ENCODE results near the gene CAMTA1.
A peak's percentile ranks its signal among the peaks of the same experiment; 100 is the strongest.

Gene CAMTA1

GRCh38 chr1:7389201-7389905, 604.1 kb downstream of the CAMTA1 start:
- H3K9me3 ChIP-seq (ENCODE audit: control insufficient read depth, insufficient read depth, low read depth, low read length) = no peaks in the 10 kb centered on the region
- no peaks in the 10 kb centered on the region for H3K27me3 ChIP-seq (ENCODE audit: control insufficient read depth, insufficient read depth, low read length)
- no peak overlapping the region for H3K9ac ChIP-seq (ENCODE audit: low read length)
- H3K4me3 ChIP-seq (ENCODE audit: low read depth, low read length) = no peak overlapping the region
- H3K4me1 ChIP-seq (ENCODE audit: control insufficient read depth, insufficient read depth, low read length) = peaks cover 16% of the 10 kb centered on the region; the same call in 1 of the 2 replicates
- no peaks in the 10 kb centered on the region for H3K36me3 ChIP-seq (ENCODE audit: control insufficient read depth, insufficient read depth, low read length)
- H3K27ac ChIP-seq (ENCODE audit: low read depth, low read length) = no peak overlapping the region

GRCh38 chr1:7389906-7390603, 604.8 kb downstream of the CAMTA1 start:
- Histone ChIP-seq H3K4me1 (ENCODE audit: control insufficient read depth, insufficient read depth, low read length) (peaks cover 16% of the 10 kb centered on the region; the same call in 1 of the 2 replicates), H3K9ac (ENCODE audit: low read length) (no peak overlapping the region), H3K9me3 (ENCODE audit: control insufficient read depth, insufficient read depth, low read depth, low read length) (peaks cover 1% of the 10 kb centered on the region; the same call in 1 of the 2 replicates), H3K27ac (ENCODE audit: low read depth, low read length) (no peak overlapping the region), H3K4me3 (ENCODE audit: low read depth, low read length) (no peak overlapping the region), H3K27me3 (ENCODE audit: control insufficient read depth, insufficient read depth, low read length) (no peaks in the 10 kb centered on the region), H3K36me3 (ENCODE audit: control insufficient read depth, insufficient read depth, low read length) (no peaks in the 10 kb centered on the region)

GRCh38 chr1:7390604-7391000, 605.3 kb downstream of the CAMTA1 start:
- peaks cover 7% of the 10 kb centered on the region; the same call in 1 of the 2 replicates for H3K9me3 ChIP-seq (ENCODE audit: control insufficient read depth, insufficient read depth, low read depth, low read length)
- H3K27ac ChIP-seq (ENCODE audit: low read depth, low read length) = no peak overlapping the region
- H3K36me3 ChIP-seq (ENCODE audit: control insufficient read depth, insufficient read depth, low read length) = no peaks in the 10 kb centered on the region
- no peak overlapping the region for H3K9ac ChIP-seq (ENCODE audit: low read length)
- H3K4me1 ChIP-seq (ENCODE audit: control insufficient read depth, insufficient read depth, low read length) = peaks cover 16% of the 10 kb centered on the region; the same call in 1 of the 2 replicates
- H3K4me3 ChIP-seq (ENCODE audit: low read depth, low read length) = no peak overlapping the region
- H3K27me3 ChIP-seq (ENCODE audit: control insufficient read depth, insufficient read depth, low read length) = no peaks in the 10 kb centered on the region

- no peak overlapping the region for H3K4me3 ChIP-seq (ENCODE audit: low read depth, low read length)
- H3K9ac ChIP-seq (ENCODE audit: low read length) = no peak overlapping the region
- no peaks in the 10 kb centered on the region for H3K27me3 ChIP-seq (ENCODE audit: control insufficient read depth, insufficient read depth, low read length)
- no peaks in the 10 kb centered on the region for H3K36me3 ChIP-seq (ENCODE audit: control insufficient read depth, insufficient read depth, low read length)
- no peak overlapping the region for H3K27ac ChIP-seq (ENCODE audit: low read depth, low read length)
- H3K9me3 ChIP-seq (ENCODE audit: control insufficient read depth, insufficient read depth, low read depth, low read length) = peaks cover 15% of the 10 kb centered on the region; the same call in 1 of the 2 replicates
- H3K4me1 ChIP-seq (ENCODE audit: control insufficient read depth, insufficient read depth, low read length) = peaks cover 14% of the 10 kb centered on the region; the same call in 1 of the 2 replicates
These were observed 607.9 kb downstream of the CAMTA1 start for GRCh38 chr1:7393136-7393535.

GRCh38 chr1:7395251-7395650, 610.0 kb downstream of the CAMTA1 start:
- H3K27ac ChIP-seq (ENCODE audit: low read depth, low read length) = no peak overlapping the region
- no peaks in the 10 kb centered on the region for H3K36me3 ChIP-seq (ENCODE audit: control insufficient read depth, insufficient read depth, low read length)
- H3K4me1 ChIP-seq (ENCODE audit: control insufficient read depth, insufficient read depth, low read length) = no peaks in the 10 kb centered on the region; the same call in 1 of the 2 replicates
- no peak overlapping the region for H3K4me3 ChIP-seq (ENCODE audit: low read depth, low read length)
- no peaks in the 10 kb centered on the region for H3K27me3 ChIP-seq (ENCODE audit: control insufficient read depth, insufficient read depth, low read length)
- H3K9ac ChIP-seq (ENCODE audit: low read length) = no peak overlapping the region
- peaks cover 28% of the 10 kb centered on the region for H3K9me3 ChIP-seq (ENCODE audit: control insufficient read depth, insufficient read depth, low read depth, low read length)

GRCh38 chr1:7398982-7399381, 613.7 kb downstream of the CAMTA1 start:
- no peak overlapping the region for H3K9ac ChIP-seq (ENCODE audit: low read length)
- no peak overlapping the region for H3K27ac ChIP-seq (ENCODE audit: low read depth, low read length)
- no peak overlapping the region for H3K4me3 ChIP-seq (ENCODE audit: low read depth, low read length)
- peaks cover 32% of the 10 kb centered on the region for H3K9me3 ChIP-seq (ENCODE audit: control insufficient read depth, insufficient read depth, low read depth, low read length)
- no peaks in the 10 kb centered on the region for H3K27me3 ChIP-seq (ENCODE audit: control insufficient read depth, insufficient read depth, low read length)
- no peaks in the 10 kb centered on the region for H3K36me3 ChIP-seq (ENCODE audit: control insufficient read depth, insufficient read depth, low read length)
- H3K4me1 ChIP-seq (ENCODE audit: control insufficient read depth, insufficient read depth, low read length) = peaks cover 13% of the 10 kb centered on the region

- Histone ChIP-seq H3K27me3 (ENCODE audit: control insufficient read depth, insufficient read depth, low read length) (no peaks in the 10 kb centered on the region), H3K36me3 (ENCODE audit: control insufficient read depth, insufficient read depth, low read length) (no peaks in the 10 kb centered on the region), H3K4me1 (ENCODE audit: control insufficient read depth, insufficient read depth, low read length) (peaks cover 13% of the 10 kb centered on the region), H3K27ac (ENCODE audit: low read depth, low read length) (no peak overlapping the region), H3K4me3 (ENCODE audit: low read depth, low read length) (no peak overlapping the region), H3K9me3 (ENCODE audit: control insufficient read depth, insufficient read depth, low read depth, low read length) (peaks cover 32% of the 10 kb centered on the region), H3K9ac (ENCODE audit: low read length) (no peak overlapping the region)
These were observed 614.4 kb downstream of the CAMTA1 start for GRCh38 chr1:7399514-7400125.

GRCh38 chr1:7400566-7400965, 615.3 kb downstream of the CAMTA1 start:
- Histone ChIP-seq H3K36me3 (ENCODE audit: control insufficient read depth, insufficient read depth, low read length) (no peaks in the 10 kb centered on the region), H3K9ac (ENCODE audit: low read length) (no peak overlapping the region), H3K27me3 (ENCODE audit: control insufficient read depth, insufficient read depth, low read length) (no peaks in the 10 kb centered on the region), H3K27ac (ENCODE audit: low read depth, low read length) (no peak overlapping the region), H3K4me1 (ENCODE audit: control insufficient read depth, insufficient read depth, low read length) (peaks cover 13% of the 10 kb centered on the region), H3K9me3 (ENCODE audit: control insufficient read depth, insufficient read depth, low read depth, low read length) (peaks cover 26% of the 10 kb centered on the region), H3K4me3 (ENCODE audit: low read depth, low read length) (no peak overlapping the region)

- Histone ChIP-seq H3K36me3 (ENCODE audit: control insufficient read depth, insufficient read depth, low read length) (no peaks in the 10 kb centered on the region), H3K9ac (ENCODE audit: low read length) (peak overlapping the region; percentile 15), H3K9me3 (ENCODE audit: control insufficient read depth, insufficient read depth, low read depth, low read length) (peaks cover 17% of the 10 kb centered on the region), H3K27me3 (ENCODE audit: control insufficient read depth, insufficient read depth, low read length) (no peaks in the 10 kb centered on the region), H3K4me1 (ENCODE audit: control insufficient read depth, insufficient read depth, low read length) (peaks cover 19% of the 10 kb centered on the region), H3K27ac (ENCODE audit: low read depth, low read length) (peak overlapping the region; percentile 0; the same call in 1 of the 2 replicates), H3K4me3 (ENCODE audit: low read depth, low read length) (no peak overlapping the region)
These were observed 616.7 kb downstream of the CAMTA1 start for GRCh38 chr1:7401814-7402547.

GRCh38 chr1:7402548-7402850, 617.2 kb downstream of the CAMTA1 start:
- no peak overlapping the region for H3K4me3 ChIP-seq (ENCODE audit: low read depth, low read length)
- peak overlapping the region; percentile 15 for H3K9ac ChIP-seq (ENCODE audit: low read length)
- peaks cover 19% of the 10 kb centered on the region for H3K4me1 ChIP-seq (ENCODE audit: control insufficient read depth, insufficient read depth, low read length)
- no peaks in the 10 kb centered on the region for H3K27me3 ChIP-seq (ENCODE audit: control insufficient read depth, insufficient read depth, low read length)
- peaks cover 17% of the 10 kb centered on the region for H3K9me3 ChIP-seq (ENCODE audit: control insufficient read depth, insufficient read depth, low read depth, low read length)
- peak overlapping the region; percentile 0; the same call in 1 of the 2 replicates for H3K27ac ChIP-seq (ENCODE audit: low read depth, low read length)
- no peaks in the 10 kb centered on the region for H3K36me3 ChIP-seq (ENCODE audit: control insufficient read depth, insufficient read depth, low read length)
